Putamen (tissue), 1 donor: ENCODE data around the gene AIPL1.
A peak's percentile ranks its signal among the peaks of the same experiment; 100 is the strongest.

ENCODE experiments used
- DNase-seq: peaks from one replicate; pipeline ENCODE4 v3.0.0-alpha.2; 2016; ENCODE audit warnings: low spot score

The AIPL1 gene

GRCh38 chr17:6374761-6375312, 60.1 kb downstream of the AIPL1 start:
- DNase-seq = peak; percentile 56

- DNase-seq = no peak
These were observed 60.6 kb downstream of the AIPL1 start for GRCh38 chr17:6374271-6374691.
